GM18499 (cell line): ENCODE data around the gene CENPB.

Experiments used
- ATAC-seq: cut with Tn5 transposase; IDR thresholded peaks from one replicate; pipeline ENCODE4 v1.9.1; 2021; ENCODE audit warnings: moderate number of reproducible peaks; ENCODE audit not compliant: insufficient read depth, unreplicated experiment

CENPB gene

GRCh38 chr20:3735768-3736167 lies 50.8 kb downstream of the CENPB start:
- no peak for ATAC-seq

- ATAC-seq = no peak
Measured at GRCh38 chr20:3734111-3734843, 52.3 kb downstream of the CENPB start.
